ENCODE results near the gene ZBTB20. TPM values are rescaled to one million over a fixed set of nuclear protein-coding genes. Genes with fewer than 3 reads are reported as not detected.
A peak's percentile ranks its signal among the peaks of the same experiment; 100 is the strongest.
"Not testable (repeated sequence)": the region's sequence is repeated elsewhere in the genome, so short reads cannot be mapped to it uniquely, and the experiment has no call there.

Gene ZBTB20
- total RNA-seq, 1 donor = 32.9 TPM

DNA sequence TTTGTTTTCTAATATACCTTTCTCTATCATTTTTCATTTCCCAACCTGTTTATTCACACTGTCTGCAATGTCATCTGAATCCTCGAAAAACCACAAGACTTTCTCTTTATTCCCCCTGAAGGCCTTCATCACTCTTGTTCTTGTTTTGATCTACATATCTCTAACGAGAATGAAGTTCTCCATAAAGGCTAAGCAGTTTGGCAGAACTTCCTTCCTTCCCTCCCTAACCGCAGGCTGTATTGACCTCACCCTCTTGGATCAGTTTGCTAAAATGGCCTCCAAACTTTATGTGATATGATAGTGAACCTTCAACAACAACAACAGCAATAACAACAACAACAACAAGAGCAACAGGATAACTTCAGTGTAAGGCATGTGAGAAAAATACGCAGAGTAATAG is 460.5 kb downstream of the ZBTB20 start:
- H2AFZ ChIP-seq (ENCODE audit: low read length) = no peak overlapping the region
- H3K9me3 ChIP-seq (ENCODE audit: low read depth, low read length) = no peaks in the 10 kb centered on the region
- H3K4me1 ChIP-seq (ENCODE audit: insufficient read depth, low read length) = no peaks in the 10 kb centered on the region
- H3K36me3 ChIP-seq (ENCODE audit: insufficient read depth, low read length) = no peaks in the 10 kb centered on the region
- H3K4me3 ChIP-seq (ENCODE audit: insufficient read depth, low read length) = no peak overlapping the region
- H3K4me2 ChIP-seq (ENCODE audit: insufficient read depth, low read length) = no peak overlapping the region
- H3K27me3 ChIP-seq (ENCODE audit: insufficient read depth, low read length) = no peaks in the 10 kb centered on the region
- TF ChIP-seq, protein P1, sequence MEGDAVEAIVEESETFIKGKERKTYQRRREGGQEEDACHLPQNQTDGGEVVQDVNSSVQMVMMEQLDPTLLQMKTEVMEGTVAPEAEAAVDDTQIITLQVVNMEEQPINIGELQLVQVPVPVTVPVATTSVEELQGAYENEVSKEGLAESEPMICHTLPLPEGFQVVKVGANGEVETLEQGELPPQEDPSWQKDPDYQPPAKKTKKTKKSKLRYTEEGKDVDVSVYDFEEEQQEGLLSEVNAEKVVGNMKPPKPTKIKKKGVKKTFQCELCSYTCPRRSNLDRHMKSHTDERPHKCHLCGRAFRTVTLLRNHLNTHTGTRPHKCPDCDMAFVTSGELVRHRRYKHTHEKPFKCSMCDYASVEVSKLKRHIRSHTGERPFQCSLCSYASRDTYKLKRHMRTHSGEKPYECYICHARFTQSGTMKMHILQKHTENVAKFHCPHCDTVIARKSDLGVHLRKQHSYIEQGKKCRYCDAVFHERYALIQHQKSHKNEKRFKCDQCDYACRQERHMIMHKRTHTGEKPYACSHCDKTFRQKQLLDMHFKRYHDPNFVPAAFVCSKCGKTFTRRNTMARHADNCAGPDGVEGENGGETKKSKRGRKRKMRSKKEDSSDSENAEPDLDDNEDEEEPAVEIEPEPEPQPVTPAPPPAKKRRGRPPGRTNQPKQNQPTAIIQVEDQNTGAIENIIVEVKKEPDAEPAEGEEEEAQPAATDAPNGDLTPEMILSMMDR (IDR thresholded peaks at IDR 0.05; ENCODE audit: extremely low read depth, low read depth, low read length) = no peak
- H3K27ac ChIP-seq (ENCODE audit: low read depth, low read length) = no peak overlapping the region
- no peak for DNase-seq (ENCODE audit: insufficient read length, low spot score, missing footprints)
- no peaks in the 10 kb centered on the region for H4K20me1 ChIP-seq (ENCODE audit: insufficient read depth, low read length)
- H3K79me2 ChIP-seq (ENCODE audit: insufficient read depth, low read length) = no peaks in the 10 kb centered on the region

DNA sequence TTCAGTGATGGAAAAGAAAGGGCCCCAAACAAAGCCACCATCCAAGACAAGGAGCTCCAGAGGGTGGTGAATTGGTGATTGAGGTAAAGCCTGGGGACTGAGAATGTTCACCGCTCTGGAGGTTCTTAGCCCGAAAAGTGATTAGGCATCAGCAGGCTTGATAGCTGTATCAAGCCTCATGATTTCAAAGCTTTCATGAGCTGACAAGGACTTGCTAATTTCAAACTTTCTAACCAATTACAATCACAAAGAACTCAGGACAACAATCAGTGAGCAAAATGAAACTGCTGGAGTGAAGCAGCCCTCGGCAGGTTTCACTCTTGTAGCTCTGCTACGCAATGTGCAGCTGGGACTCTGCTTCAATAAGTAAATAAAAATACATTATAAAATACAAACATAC is 461.9 kb downstream of the ZBTB20 start:
- H3K27me3 ChIP-seq (ENCODE audit: insufficient read depth, low read length) = no peaks in the 10 kb centered on the region
- H3K4me3 ChIP-seq (ENCODE audit: insufficient read depth, low read length) = peak overlapping the region; percentile 37
- H3K79me2 ChIP-seq (ENCODE audit: insufficient read depth, low read length) = no peaks in the 10 kb centered on the region
- no peaks in the 10 kb centered on the region for H3K4me1 ChIP-seq (ENCODE audit: insufficient read depth, low read length)
- peak overlapping the region; percentile 46 for H2AFZ ChIP-seq (ENCODE audit: low read length)
- no peaks in the 10 kb centered on the region for H3K36me3 ChIP-seq (ENCODE audit: insufficient read depth, low read length)
- H3K4me2 ChIP-seq (ENCODE audit: insufficient read depth, low read length) = peak overlapping the region; percentile 68
- no peak for DNase-seq (ENCODE audit: insufficient read length, low spot score, missing footprints)
- TF ChIP-seq, protein P1 (IDR thresholded peaks at IDR 0.05; ENCODE audit: extremely low read depth, low read depth, low read length) = no peak
- no peaks in the 10 kb centered on the region for H4K20me1 ChIP-seq (ENCODE audit: insufficient read depth, low read length)
- no peaks in the 10 kb centered on the region for H3K9me3 ChIP-seq (ENCODE audit: low read depth, low read length)
- no peak overlapping the region for H3K27ac ChIP-seq (ENCODE audit: low read depth, low read length)

DNA sequence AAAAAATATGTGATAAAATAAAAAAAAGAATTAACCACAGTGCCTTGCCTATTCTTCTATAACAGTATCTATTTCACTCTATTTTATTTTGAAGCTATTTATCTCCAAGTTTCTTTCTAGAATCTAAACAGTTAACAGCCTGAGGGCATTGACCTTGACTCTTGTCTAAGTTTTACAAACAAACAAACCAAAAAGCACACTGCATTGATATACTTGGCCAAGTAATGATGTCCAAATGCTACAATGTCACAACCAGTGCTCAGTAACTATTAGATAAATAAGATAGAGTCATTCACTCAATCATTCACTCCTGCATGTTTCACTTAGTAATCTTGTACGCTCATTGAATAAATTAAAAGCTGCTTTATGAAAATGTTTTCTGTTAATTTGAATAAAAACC is 466.8 kb downstream of the ZBTB20 start:
- Histone ChIP-seq H3K36me3 (ENCODE audit: insufficient read depth, low read length) (no peaks in the 10 kb centered on the region), H3K4me2 (ENCODE audit: insufficient read depth, low read length) (no peak overlapping the region), H3K4me1 (ENCODE audit: insufficient read depth, low read length) (no peaks in the 10 kb centered on the region), H3K27ac (ENCODE audit: low read depth, low read length) (no peak overlapping the region), H4K20me1 (ENCODE audit: insufficient read depth, low read length) (no peaks in the 10 kb centered on the region), H2AFZ (ENCODE audit: low read length) (no peak overlapping the region), H3K4me3 (ENCODE audit: insufficient read depth, low read length) (no peak overlapping the region), H3K9me3 (ENCODE audit: low read depth, low read length) (no peaks in the 10 kb centered on the region), H3K27me3 (ENCODE audit: insufficient read depth, low read length) (no peaks in the 10 kb centered on the region), H3K79me2 (ENCODE audit: insufficient read depth, low read length) (no peaks in the 10 kb centered on the region)
- TF ChIP-seq, protein P1 (IDR thresholded peaks at IDR 0.05; ENCODE audit: extremely low read depth, low read depth, low read length) = no peak
- no peak for DNase-seq (ENCODE audit: insufficient read length, low spot score, missing footprints)

DNA sequence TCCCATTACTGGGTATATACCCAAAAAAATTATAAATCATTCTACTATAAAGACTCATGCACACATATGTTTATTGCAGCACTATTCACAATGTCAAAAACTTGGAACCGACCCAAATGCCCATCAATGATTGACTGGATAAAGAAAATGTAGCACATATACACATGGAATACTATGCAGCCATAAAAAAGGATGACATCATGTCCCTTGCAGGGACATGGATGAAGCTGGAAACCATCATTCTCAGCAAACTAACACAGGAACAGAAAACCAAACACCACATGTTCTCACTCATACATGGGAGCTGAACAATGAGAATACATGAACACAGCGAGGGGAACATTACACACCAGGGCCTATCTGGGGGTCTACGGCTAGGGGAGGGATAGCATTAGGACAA is 467.3 kb downstream of the ZBTB20 start:
- H3K4me3 ChIP-seq (ENCODE audit: insufficient read depth, low read length); DNase-seq (ENCODE audit: insufficient read length, low spot score, missing footprints); H3K4me1 ChIP-seq (ENCODE audit: insufficient read depth, low read length); H3K9me3 ChIP-seq (ENCODE audit: low read depth, low read length); H3K4me2 ChIP-seq (ENCODE audit: insufficient read depth, low read length); H3K27me3 ChIP-seq (ENCODE audit: insufficient read depth, low read length); H3K27ac ChIP-seq (ENCODE audit: low read depth, low read length); H3K36me3 ChIP-seq (ENCODE audit: insufficient read depth, low read length); H4K20me1 ChIP-seq (ENCODE audit: insufficient read depth, low read length); H3K79me2 ChIP-seq (ENCODE audit: insufficient read depth, low read length); H2AFZ ChIP-seq (ENCODE audit: low read length): not testable (repeated sequence)
